SK-MEL-5 (cell line): Measurements from ENCODE around the gene COPS4. TPM values are rescaled to one million over a fixed set of nuclear protein-coding genes. Genes with fewer than 3 reads are reported as not detected.
A peak's percentile ranks its signal among the peaks of the same experiment; 100 is the strongest.
"Not testable (repeated sequence)": the region's sequence is repeated elsewhere in the genome, so short reads cannot be mapped to it uniquely, and the experiment has no call there.

Experiments
- DNase-seq: peaks from one replicate; pipeline ENCODE4 v3.0.0-alpha.2; 2016; ENCODE audit warnings: low read depth, low spot score
- in situ Hi-C: cut with HindIII; loops from 2 replicates; pipeline ENCODE4 v1.10.0; 2016; ENCODE audit warnings: low sequenced_read_pairs, high pct_unique_total_duplicates, low pct_unique_long_range_greater_than_20kb
- total RNA-seq: library from RNA; depleted of rRNA; stranded (reverse); fragments of >200 nt; shearing (Covaris generic); gene quantifications from 2 replicates; pipeline ENCODE4 v1.2.3, GENCODE V29; 2014

COPS4 gene
- total RNA-seq, 1 experiment from 2014 or later, result 56.7 TPM

DNA sequence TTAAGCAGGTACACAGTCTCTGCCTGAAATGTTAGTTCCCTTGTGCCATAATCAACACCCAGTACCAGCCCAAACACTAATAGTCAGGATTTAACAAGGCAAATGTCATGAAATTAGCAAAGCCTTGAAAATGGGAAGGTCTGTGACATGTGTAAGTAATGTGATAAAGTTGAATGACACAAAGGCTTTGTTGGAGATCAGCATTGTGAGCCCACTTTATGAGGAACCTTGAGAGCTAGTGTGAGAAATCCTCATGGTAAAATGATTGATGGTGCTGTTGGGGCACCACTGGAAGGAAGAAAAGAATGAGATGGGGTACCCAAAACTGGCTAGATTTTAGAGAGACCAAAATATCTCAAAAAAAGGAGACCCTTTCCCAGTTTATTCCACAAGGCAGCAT, 21.1 kb upstream of the COPS4 start:
- DNase-seq, result no peak
- in situ Hi-C loops, result no loop called here

- in situ Hi-C loops, result no loop called here
- DNase-seq, result no peak
These were observed 15.0 kb upstream of the COPS4 start for GRCh38 chr4:83019794-83020494.

GRCh38 chr4:83022724-83023450, 12.1 kb upstream of the COPS4 start:
- DNase-seq, result no peak
- in situ Hi-C loops, result no loop called here

GRCh38 chr4:83023599-83023998, 11.4 kb upstream of the COPS4 start:
- in situ Hi-C loops, result not testable (repeated sequence)

GRCh38 chr4:83024233-83024632, 10.8 kb upstream of the COPS4 start:
- DNase-seq, result no peak
- in situ Hi-C loops, result no loop called here

More at GRCh38 chr4:83023599-83023998, 11.4 kb upstream of the COPS4 start:
- DNase-seq, result not testable (repeated sequence)

DNA sequence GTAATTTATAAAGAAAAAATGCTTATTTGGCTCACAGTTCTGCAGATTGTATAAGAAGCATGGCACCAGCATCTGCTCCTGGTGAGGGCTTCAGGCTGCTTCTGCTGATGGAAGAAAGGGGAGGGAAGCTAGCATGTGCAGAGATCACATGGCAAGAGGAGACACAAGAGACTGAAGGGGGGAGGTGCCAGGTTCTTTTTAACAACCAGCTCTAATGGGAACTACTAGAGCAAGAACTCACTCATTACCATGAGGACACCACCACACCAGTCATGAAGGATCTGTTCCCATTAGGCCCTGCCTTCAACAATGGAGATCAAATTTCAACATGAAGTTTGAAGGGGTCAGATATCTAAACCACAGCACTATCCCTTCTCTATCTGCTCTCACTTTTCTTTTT, 9.4 kb upstream of the COPS4 start:
- no peak for DNase-seq
- in situ Hi-C loops, result no loop called here

- DNase-seq, result no peak
- in situ Hi-C loops, result no loop called here
These were observed 6.0 kb upstream of the COPS4 start for GRCh38 chr4:83028976-83029375.

GRCh38 chr4:83029688-83030087, 5.3 kb upstream of the COPS4 start:
- in situ Hi-C loops, result no loop called here
- no peak for DNase-seq

GRCh38 chr4:83036991-83037665, 2.1 kb downstream of the COPS4 start:
- in situ Hi-C loops, result no loop called here
- DNase-seq, result no peak

- in situ Hi-C loops, result no loop called here
These were observed 5.3 kb downstream of the COPS4 start for GRCh38 chr4:83040269-83040668.

DNA sequence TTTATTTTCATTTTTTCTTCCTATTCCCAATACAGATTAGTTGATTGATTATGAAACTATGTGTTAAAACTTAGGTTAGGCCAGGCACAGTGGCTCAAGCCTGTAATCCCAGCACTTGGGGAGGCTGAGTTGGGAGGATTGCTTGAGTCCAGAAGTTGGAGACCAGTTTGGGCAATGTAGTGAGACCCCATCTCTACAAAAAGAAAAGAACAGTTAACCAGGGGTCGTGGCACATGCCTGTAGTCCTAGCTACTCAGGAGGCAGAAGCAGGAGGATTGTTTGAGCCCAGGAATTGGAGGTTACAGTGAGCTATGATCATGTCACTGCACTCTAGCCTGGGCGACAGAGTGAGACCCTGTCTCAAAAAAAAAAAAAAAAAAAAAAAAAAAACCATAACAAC, 8.2 kb downstream of the COPS4 start:
- in situ Hi-C loops, DNase-seq: not testable (repeated sequence)

More at GRCh38 chr4:83040269-83040668, 5.3 kb downstream of the COPS4 start:
- DNase-seq, result peak; percentile 13

GRCh38 chr4:83043801-83044407, 8.9 kb downstream of the COPS4 start:
- no peak for DNase-seq
- in situ Hi-C loops, result no loop called here

GRCh38 chr4:83046693-83047473, 11.9 kb downstream of the COPS4 start:
- in situ Hi-C loops, result no loop called here
- DNase-seq, result no peak

DNA sequence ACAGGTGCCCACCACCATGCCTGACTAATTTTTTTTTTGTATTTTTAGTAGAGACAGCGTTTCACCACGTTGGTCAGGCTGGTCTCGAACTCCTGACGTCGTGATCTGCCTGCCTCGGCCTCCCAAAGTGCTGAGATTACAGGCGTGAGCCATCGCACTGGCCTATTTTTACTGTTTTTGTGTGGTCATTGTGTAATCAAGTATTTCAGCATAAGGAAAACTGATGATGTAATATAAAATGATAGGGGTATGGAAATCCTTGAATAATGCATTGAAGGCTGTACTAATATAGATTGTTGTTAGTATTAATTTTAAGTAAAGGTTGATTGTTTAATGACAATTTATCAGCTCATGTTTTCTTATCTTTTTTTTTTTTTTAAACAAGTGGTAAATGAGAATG, 13.8 kb downstream of the COPS4 start:
- DNase-seq, in situ Hi-C loops: not testable (repeated sequence)

DNA sequence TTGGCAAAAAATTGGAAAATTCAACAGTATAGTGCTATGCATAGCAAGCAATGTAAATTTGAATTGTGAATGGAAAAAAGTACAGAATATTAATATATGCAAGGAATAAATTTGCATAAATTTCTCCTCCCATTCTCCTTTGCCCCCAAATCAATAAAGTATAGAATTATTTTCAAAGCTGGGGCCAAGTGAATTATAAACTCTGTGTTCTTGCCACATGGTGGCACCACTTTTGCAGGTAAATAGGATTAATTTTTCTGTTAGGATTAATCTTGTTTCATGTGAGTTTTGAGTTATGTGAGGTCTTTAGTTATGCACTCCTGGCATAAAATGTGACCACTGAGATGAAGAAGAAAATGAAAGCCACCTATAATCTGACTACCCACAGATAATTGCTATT, 19.9 kb downstream of the COPS4 start:
- DNase-seq, result peak; percentile 15
- in situ Hi-C loops, result no loop called here

GRCh38 chr4:83062739-83063138, 27.8 kb downstream of the COPS4 start:
- DNase-seq, result no peak
- in situ Hi-C loops, result no loop called here

GRCh38 chr4:83065266-83065665, 30.3 kb downstream of the COPS4 start:
- DNase-seq, result no peak
- in situ Hi-C loops, result no loop called here
